ENCODE data around the gene NMNAT1.

DNA sequence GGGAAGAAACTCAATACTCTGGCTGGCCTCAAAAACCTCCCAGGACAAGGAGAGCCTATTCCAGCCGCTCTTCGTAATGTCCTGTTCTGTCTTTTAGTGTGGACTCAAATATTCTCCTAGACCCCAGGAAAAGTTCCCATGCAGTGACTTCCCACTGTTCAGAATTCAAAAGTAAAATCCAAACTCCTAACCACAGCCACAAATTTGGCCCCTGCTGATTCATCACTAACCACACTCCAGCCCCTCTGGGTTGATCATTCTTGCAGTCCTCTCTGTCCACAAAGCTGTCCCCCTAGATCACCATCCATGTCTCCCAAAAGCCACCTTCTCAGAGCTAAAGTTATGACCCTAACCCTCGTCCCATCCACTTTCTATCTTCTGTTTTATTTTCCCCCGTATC is 38.3 kb upstream of the NMNAT1 start:
- TF ChIP-seq, protein P1, sequence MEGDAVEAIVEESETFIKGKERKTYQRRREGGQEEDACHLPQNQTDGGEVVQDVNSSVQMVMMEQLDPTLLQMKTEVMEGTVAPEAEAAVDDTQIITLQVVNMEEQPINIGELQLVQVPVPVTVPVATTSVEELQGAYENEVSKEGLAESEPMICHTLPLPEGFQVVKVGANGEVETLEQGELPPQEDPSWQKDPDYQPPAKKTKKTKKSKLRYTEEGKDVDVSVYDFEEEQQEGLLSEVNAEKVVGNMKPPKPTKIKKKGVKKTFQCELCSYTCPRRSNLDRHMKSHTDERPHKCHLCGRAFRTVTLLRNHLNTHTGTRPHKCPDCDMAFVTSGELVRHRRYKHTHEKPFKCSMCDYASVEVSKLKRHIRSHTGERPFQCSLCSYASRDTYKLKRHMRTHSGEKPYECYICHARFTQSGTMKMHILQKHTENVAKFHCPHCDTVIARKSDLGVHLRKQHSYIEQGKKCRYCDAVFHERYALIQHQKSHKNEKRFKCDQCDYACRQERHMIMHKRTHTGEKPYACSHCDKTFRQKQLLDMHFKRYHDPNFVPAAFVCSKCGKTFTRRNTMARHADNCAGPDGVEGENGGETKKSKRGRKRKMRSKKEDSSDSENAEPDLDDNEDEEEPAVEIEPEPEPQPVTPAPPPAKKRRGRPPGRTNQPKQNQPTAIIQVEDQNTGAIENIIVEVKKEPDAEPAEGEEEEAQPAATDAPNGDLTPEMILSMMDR (IDR thresholded peaks at IDR 0.05 in 2 of 3, conservative IDR thresholded peaks at IDR 0.05 in 1 of 3; ENCODE audit: borderline replicate concordance in 1 of 3, insufficient read depth in 1 of 3, low read depth in 2 of 3, low read length in 2 of 3), result no peak
- TF ChIP-seq EZH2phosphoT487 (IDR thresholded peaks at IDR 0.05; ENCODE audit: borderline replicate concordance) (no peak), POLR2A (IDR thresholded peaks at IDR 0.05; ENCODE audit: borderline replicate concordance, extremely low read depth, insufficient read depth, insufficient read length) (no peak), POLR2AphosphoS5 (IDR thresholded peaks at IDR 0.05; ENCODE audit: low read depth, low read length) (no peak), TCF7L2 (IDR thresholded peaks at IDR 0.05; ENCODE audit: borderline replicate concordance, extremely low read depth, insufficient read depth, insufficient read length) (no peak), RAD21 (IDR thresholded peaks at IDR 0.05; ENCODE audit: low read depth) (no peak)

Data from HCT116 (cell line).